GM19395 (cell line): ENCODE measurements around the gene DIABLO.
A peak's percentile ranks its signal among the peaks of the same experiment; 100 is the strongest.
"Not testable (repeated sequence)": the region's sequence is repeated elsewhere in the genome, so short reads cannot be mapped to it uniquely, and the experiment has no call there.

Experiments
- ATAC-seq: cut with Tn5 transposase; IDR thresholded peaks from one replicate; pipeline ENCODE4 v1.9.1; 2021; ENCODE audit warnings: mild to moderate bottlenecking, moderate library complexity; ENCODE audit not compliant: unreplicated experiment

The DIABLO gene

DNA sequence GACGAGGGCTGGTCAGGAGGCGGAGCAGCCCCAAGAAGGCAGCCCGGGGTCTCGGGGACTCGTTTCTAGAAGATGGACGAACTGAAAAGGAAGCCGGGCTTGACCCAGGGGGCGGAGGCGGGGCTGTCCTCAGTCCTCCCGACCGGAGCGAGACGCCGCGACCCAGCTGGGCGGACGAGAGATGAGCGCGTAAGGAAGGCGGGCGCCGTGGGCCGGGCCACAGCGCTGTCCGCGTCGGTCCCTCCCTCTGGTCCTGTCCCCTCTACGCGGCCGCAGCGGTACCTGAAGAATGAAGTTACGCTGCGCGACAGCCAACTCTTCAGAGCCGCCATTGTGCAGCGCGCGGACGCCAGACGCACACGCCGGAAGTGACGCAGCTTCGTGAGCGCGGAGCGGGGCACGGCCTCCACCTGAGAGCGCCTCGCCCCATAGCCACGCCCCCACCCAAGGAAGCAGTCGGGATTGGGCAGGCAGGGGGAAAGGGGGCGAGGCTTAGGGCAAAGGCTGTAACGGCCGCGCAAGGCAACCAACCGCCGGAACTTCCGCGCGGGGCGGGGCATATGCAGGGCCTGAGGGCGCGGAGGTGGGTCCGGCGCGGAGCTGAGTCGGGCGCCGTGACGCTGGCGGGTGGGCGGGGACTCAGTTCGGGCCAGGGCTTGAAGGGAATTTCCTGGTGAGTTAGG, at the start of gene DIABLO:
TSS of gene DIABLO (minus strand) at position 370 of the 683 bp plus-strand sequence. CDS start at position 332, 38 bp downstream.
- peak; percentile 93 for ATAC-seq

DNA sequence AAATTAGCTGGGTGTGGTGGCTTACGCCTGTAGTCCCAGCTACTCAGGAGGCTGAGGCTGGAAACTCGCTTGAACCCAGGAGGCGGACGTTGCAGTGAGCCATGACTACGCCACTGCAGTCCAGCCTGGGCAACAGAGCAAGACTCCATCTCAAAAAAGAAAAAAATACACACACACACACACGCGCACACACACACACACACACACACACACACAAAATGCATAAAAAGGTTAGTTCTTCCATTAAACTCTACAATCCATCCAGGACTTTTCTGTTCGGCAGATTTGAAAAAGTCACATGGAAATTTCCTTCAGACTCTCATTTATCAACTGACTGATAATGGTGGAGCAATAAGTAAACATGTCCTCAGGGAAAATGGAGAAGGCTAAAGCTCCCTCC, 49.6 kb upstream of the DIABLO start:
- ATAC-seq, result no peak

DNA sequence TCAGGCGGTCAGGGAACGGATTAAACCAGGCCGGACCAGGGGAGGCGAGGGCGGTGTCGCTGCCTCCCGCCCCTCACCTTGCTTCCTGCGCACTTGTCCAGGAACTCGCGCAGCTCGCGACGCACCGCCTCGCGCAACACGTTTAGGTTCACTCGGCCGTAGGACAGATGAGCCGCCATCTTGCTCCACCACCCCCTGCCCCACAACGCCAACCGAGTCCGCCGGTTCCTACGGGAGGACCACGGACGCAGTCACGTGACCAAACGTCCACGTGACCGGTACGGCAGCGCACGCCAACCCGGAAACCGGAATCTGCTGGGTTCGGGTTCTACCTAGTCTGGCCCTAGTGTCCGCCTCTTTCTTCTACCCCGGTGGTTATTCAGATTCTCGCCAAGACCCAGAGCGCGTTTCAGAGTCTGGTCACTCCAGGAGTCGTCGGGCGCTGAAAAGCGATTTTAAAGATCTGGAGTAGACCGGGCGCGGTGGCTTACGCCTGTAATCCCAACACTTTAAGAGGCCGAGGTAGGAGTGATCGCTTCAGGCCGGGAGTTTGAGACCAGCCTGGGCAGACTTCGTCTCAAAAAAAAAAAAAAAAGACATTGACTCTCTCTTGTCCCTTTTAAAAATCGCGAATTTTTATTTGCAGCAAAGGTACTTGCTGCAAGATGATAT, 40.5 kb upstream of the DIABLO start, which contains the start of gene VPS33A:
TSS of gene VPS33A (minus strand) at position 265 of the 672 bp plus-strand sequence. CDS start at position 179, 86 bp downstream.
- peak; percentile 87 for ATAC-seq

GRCh38 chr12:122265886-122266229, 40.0 kb upstream of the DIABLO start:
- ATAC-seq, result peak; percentile 34

- ATAC-seq, result no peak
These were observed 39.6 kb upstream of the DIABLO start for GRCh38 chr12:122265476-122265875.

- not testable (repeated sequence) for ATAC-seq
These were observed 34.9 kb upstream of the DIABLO start for GRCh38 chr12:122260735-122261134.

DNA sequence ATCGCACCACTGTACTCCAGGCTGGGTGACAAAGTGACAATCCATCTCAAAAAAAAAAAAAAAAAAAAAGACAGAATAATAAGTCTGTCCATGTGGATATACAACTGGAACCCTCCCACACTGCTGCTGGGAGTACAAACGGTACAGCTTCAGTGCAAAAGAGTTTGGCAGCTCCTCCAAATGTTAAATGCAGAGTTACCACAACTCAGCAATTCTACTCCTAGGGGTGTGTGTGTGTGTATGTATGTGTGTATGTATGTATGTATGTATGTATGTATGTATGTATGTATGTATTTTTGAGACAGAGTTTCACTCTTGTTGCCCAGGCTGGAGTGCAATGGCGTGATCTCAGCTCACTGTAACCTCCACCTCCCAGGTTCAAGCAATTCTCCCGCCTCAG, 33.1 kb upstream of the DIABLO start:
- not testable (repeated sequence) for ATAC-seq

GRCh38 chr12:122258462-122258861, 32.6 kb upstream of the DIABLO start:
- not testable (repeated sequence) for ATAC-seq

- ATAC-seq, result no peak
These were observed 24.7 kb upstream of the DIABLO start for GRCh38 chr12:122250536-122250935.

GRCh38 chr12:122250047-122250446, 24.2 kb upstream of the DIABLO start:
- ATAC-seq, result no peak

DNA sequence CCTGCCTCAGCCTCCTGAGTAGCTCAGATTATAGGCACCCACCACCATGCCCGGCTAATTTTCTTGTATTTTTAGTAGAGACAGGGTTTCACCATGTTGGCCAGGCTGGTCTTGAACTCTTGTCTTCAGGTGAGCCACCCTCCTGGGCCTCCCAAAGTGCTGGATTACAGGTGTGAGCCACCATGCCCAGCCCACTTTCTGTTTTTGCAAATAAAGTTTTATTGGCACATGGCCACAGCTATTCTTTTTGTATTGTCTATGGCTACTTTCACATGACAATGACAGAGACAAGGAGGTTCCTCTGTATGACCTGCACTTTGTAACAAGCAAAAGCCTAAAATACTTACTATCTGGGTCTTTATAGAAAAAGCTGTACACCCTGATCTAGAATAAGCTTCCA, 19.7 kb upstream of the DIABLO start:
- ATAC-seq, result no peak

DNA sequence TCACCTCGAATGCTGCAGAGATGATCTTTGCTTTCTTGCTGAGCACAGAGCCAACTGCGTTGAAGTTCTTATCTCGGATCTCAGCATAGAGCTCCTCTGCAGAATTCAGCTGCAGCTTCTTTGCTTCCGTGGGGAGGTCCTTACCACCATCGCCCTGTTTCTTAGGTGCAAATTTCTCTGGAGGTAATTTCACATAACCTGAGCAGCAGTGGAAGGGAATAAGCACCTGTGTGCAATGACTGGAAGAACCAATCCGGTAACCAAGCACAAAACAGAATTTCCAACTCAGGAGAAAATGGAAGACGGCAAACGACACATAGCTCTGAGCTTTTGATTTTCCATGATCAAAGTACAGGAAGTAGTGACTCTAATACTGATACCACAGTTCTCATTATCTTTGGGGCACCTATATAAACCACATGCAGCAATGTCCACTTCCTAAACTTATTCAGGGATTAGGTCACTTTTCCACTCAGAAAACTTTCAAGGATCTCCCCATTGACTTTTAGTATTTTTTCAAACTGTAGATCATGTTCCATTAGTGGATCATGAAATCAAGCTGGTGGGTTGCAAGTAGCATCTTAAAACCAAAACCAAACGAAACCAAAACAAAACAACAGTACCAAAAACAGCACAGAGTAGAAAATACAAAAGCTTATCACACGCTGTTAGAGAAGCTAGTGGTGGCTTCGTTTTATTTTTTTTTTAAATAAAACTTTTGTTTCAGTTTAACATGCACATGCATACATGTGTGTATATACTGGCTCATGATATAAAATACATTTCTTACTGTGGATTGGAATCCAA, 18.9 kb upstream of the DIABLO start:
- no peak for ATAC-seq

- ATAC-seq, result no peak
These were observed 18.1 kb upstream of the DIABLO start for GRCh38 chr12:122243965-122244364.

- no peak for ATAC-seq
These were observed 13.0 kb upstream of the DIABLO start for GRCh38 chr12:122238861-122239260.

DNA sequence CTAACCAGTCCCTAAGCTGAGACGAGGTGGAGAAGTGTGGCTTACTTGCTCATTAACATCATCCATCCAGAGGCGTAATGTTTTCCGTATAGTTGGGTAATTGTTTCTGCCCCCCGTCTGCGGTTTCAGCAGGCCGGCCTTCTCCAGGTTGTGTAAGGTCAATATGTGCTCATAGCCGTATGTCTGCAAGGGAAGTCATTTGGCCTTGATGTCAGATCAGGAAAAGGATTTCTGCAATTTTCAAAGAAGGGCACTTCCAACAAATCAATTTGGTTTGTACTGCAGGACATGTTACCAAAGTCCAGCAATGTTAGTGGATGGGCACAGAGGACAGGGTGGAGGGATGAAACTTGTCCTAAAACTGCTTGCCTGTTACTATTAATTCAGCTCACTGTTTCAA, 9.9 kb upstream of the DIABLO start:
- no peak for ATAC-seq

- no peak for ATAC-seq
These were observed 6.8 kb upstream of the DIABLO start for GRCh38 chr12:122232691-122233090.

DNA sequence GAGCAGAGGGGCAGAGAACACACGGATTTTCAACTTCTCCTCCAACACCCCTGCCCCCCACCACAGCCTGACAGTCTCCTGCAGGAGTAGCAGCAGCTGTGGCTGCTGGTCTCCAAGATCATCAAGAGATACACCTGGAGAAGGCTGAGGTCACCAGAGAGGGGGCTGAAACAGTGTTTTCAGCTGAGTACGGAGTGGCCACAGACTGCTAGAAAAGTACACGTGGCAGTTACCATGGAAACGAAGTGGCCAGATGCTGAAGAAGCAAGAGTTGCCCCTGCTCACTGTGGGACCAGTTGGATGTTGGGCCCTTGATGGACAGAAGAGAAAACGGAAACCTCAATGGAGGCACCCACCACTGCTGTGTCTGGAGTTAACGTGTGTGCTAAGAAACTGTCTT, 4.9 kb upstream of the DIABLO start:
- no peak for ATAC-seq

GRCh38 chr12:122228092-122228491, 2.2 kb upstream of the DIABLO start:
- no peak for ATAC-seq

GRCh38 chr12:122227341-122227740, 1.5 kb upstream of the DIABLO start:
- ATAC-seq, result no peak

GRCh38 chr12:122226366-122227125, 694 bp upstream of the DIABLO start:
- no peak for ATAC-seq

GRCh38 chr12:122216445-122216844, 9.4 kb downstream of the DIABLO start:
- no peak for ATAC-seq
